Measurements from ENCODE around the gene IGLL5. TPM values are rescaled to one million over a fixed set of nuclear protein-coding genes. Genes with fewer than 3 reads are reported as not detected.

IGLL5 gene
- total and polyA plus RNA-seq, 9 donors, result 0.40 to 9.8 (median 1.5) TPM; not detected in 1

GRCh38 chr22:22855085-22855484 is 32.5 kb upstream of the IGLL5 start:
- Histone ChIP-seq H3K27ac (no peak overlapping the region), H3K4me1 (ENCODE audit: insufficient read depth) (no peaks in the 10 kb centered on the region), H3K27me3 (no peaks in the 10 kb centered on the region), H3K4me3 (no peak overlapping the region), H3K9me3 (no peaks in the 10 kb centered on the region), H3K36me3 (no peaks in the 10 kb centered on the region)
- intact Hi-C loops (cut with DNase I), result no loop called here
- TF ChIP-seq EP300 (IDR thresholded peaks at IDR 0.05) (no peak), CTCF (IDR thresholded peaks at IDR 0.05) (no peak), POLR2A (IDR thresholded peaks at IDR 0.05) (no peak)
- no peak for DNase-seq
- WGBS, 3 donors, result 55 to 66% (median 57%) methylated on average over 13 of the region's 13 CpGs

- no peaks in the 10 kb centered on the region for H3K27me3 ChIP-seq
- intact Hi-C loops (cut with DNase I), result no loop called here
These were observed 31.9 kb upstream of the IGLL5 start for GRCh38 chr22:22855617-22856308.

GRCh38 chr22:22856364-22856763 is 31.3 kb upstream of the IGLL5 start:
- H3K36me3 ChIP-seq, result no peaks in the 10 kb centered on the region
- no peak for TF ChIP-seq EP300 (IDR thresholded peaks at IDR 0.05)
- TF ChIP-seq CTCF (IDR thresholded peaks at IDR 0.05), result no peak
- TF ChIP-seq POLR2A (IDR thresholded peaks at IDR 0.05), result no peak
- no peak overlapping the region for H3K27ac ChIP-seq
- no peak overlapping the region for H3K4me3 ChIP-seq
- H3K27me3 ChIP-seq, result no peaks in the 10 kb centered on the region
- intact Hi-C loops (cut with DNase I), result no loop called here
- no peaks in the 10 kb centered on the region for H3K4me1 ChIP-seq (ENCODE audit: insufficient read depth)
- H3K9me3 ChIP-seq, result no peaks in the 10 kb centered on the region
- DNase-seq, result no peak
- 90 to 97% (median 93%) methylated on average over 5 to 6 of the region's 6 CpGs for WGBS, 3 donors

More at GRCh38 chr22:22855617-22856308, 31.9 kb upstream of the IGLL5 start:
- no peaks in the 10 kb centered on the region for H3K4me1 ChIP-seq (ENCODE audit: insufficient read depth)
- no peak overlapping the region for H3K27ac ChIP-seq
- H3K4me3 ChIP-seq, result no peak overlapping the region
- WGBS, 3 donors, result 61 to 73% (median 70%) methylated on average over 4 to 5 of the region's 5 CpGs
- TF ChIP-seq CTCF (IDR thresholded peaks at IDR 0.05), result no peak
- no peak for TF ChIP-seq POLR2A (IDR thresholded peaks at IDR 0.05)
- TF ChIP-seq EP300 (IDR thresholded peaks at IDR 0.05), result no peak
- no peaks in the 10 kb centered on the region for H3K9me3 ChIP-seq
- no peak for DNase-seq
- H3K36me3 ChIP-seq, result no peaks in the 10 kb centered on the region

- 88 to 94% (median 91%) methylated on average over 5 of the region's 5 CpGs for WGBS, 3 donors
- DNase-seq, result no peak
- H3K9me3 ChIP-seq, result no peaks in the 10 kb centered on the region
- intact Hi-C loops (cut with DNase I), result no loop called here
- H3K36me3 ChIP-seq, result no peaks in the 10 kb centered on the region
- H3K27ac ChIP-seq, result no peak overlapping the region
- H3K4me1 ChIP-seq (ENCODE audit: insufficient read depth), result no peaks in the 10 kb centered on the region
- H3K4me3 ChIP-seq, result no peak overlapping the region
- no peak for TF ChIP-seq EP300 (IDR thresholded peaks at IDR 0.05)
- no peak for TF ChIP-seq POLR2A (IDR thresholded peaks at IDR 0.05)
- H3K27me3 ChIP-seq, result no peaks in the 10 kb centered on the region
These were observed 30.6 kb upstream of the IGLL5 start for GRCh38 chr22:22856885-22857606.

Measured in ovary (tissue), 9 donors.